ENCODE data around the gene ERC2.

DNA sequence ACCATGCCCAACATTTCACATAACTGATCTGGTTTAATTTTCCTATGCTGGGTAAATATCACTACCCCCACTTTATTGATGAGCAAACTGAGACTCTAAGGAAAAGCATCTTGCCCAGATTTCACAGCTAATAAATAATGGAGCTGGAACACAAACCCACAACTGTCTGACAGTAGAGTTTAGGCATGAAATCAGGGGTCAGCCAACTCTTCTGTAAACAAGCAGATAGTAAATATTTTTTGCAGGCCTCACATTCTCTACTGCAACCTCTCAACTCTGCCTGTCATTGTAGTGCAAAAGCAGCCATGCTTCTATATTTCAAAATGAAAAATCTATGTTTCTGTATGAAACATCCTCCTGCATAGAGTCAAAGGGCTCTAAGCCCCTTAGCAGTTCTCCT lies 111.5 kb downstream of the ERC2 start:
- TF ChIP-seq, protein P1, sequence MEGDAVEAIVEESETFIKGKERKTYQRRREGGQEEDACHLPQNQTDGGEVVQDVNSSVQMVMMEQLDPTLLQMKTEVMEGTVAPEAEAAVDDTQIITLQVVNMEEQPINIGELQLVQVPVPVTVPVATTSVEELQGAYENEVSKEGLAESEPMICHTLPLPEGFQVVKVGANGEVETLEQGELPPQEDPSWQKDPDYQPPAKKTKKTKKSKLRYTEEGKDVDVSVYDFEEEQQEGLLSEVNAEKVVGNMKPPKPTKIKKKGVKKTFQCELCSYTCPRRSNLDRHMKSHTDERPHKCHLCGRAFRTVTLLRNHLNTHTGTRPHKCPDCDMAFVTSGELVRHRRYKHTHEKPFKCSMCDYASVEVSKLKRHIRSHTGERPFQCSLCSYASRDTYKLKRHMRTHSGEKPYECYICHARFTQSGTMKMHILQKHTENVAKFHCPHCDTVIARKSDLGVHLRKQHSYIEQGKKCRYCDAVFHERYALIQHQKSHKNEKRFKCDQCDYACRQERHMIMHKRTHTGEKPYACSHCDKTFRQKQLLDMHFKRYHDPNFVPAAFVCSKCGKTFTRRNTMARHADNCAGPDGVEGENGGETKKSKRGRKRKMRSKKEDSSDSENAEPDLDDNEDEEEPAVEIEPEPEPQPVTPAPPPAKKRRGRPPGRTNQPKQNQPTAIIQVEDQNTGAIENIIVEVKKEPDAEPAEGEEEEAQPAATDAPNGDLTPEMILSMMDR (IDR thresholded peaks at IDR 0.05; ENCODE audit: insufficient read depth, low read length, poor library complexity, severe bottlenecking): no peak
- TF ChIP-seq EZH2phosphoT487 (conservative IDR thresholded peaks at IDR 0.05; ENCODE audit: low read length): no peak

All from SU-DHL-6 (cell line).